GM12891 (cell line): Measurements from ENCODE around the gene RNF220.

Source experiments
- POLR2A ChIP-seq: IDR thresholded peaks from 2 replicates; pipeline ENCODE4 v1.6.1; 2011; ENCODE audit warnings: low read depth, low read length, control low read depth
- POU2F2 ChIP-seq: IDR thresholded peaks from 2 replicates; pipeline ENCODE4 v1.6.1; 2011; ENCODE audit warnings: low read depth, mild to moderate bottlenecking, control low read depth, low read length, moderate library complexity
- TAF1 ChIP-seq: IDR thresholded peaks from 2 replicates; pipeline ENCODE4 v1.6.1; 2011; ENCODE audit warnings: low read depth, low read length, control low read depth

GRCh38 chr1:44616991-44617702 lies 212.1 kb downstream of the RNF220 start:
- TF ChIP-seq POLR2A (no peak), TAF1 (no peak), POU2F2 (no peak)
